GM19452 (cell line): ENCODE measurements around the gene TRMT11.
"Not testable (repeated sequence)": the region's sequence is repeated elsewhere in the genome, so short reads cannot be mapped to it uniquely, and the experiment has no call there.

ENCODE experiments used
- ATAC-seq: cut with Tn5 transposase; IDR thresholded peaks from one replicate; pipeline ENCODE4 v1.9.1; 2021; ENCODE audit not compliant: unreplicated experiment

Gene TRMT11

DNA sequence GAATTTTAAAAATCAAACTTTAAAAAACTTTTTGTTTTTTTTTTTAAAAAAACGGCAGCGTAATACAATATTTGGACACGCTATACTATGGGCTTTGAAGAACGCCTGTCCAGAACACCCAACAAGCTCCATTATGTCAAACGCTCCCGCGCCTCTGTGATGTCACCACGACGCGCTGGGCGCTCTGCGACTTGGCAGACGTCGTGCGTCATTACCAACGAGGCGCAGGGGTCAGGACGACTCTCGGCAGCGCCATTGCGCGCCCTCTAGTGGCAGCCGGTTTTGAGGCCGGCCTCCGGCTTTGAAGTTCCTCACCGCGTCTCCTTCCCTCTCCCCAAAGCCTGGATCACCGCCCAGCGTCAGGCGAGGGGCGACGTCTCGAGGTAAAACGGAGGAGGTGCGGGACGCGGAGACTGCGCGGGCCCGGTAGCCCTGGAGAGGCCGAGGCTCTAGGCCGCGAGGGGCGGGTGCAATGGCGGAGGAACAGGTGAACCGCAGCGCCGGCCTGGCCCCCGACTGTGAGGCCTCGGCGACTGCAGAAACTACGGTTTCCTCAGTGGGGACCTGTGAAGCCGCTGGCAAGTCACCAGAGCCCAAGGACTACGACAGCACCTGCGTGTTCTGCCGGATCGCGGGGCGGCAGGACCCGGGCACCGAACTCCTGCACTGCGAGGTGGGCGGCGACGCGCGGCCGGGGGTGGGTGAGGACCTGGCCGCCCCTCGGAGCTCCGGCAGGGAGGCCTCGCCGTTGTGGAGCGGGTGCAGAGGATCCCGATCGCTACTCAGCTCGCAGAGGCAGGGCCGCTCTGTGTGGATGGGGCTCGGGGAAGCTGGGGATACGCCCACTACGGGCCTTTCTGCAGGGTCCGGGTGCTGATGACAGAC, 29.6 kb upstream of the TRMT11 start, which contains the start of gene HINT3:
TSS of gene HINT3 (plus strand) at position 265 of the 885 bp plus-strand sequence. CDS start at position 473, 208 bp downstream.
- peak; percentile 94 for ATAC-seq

DNA sequence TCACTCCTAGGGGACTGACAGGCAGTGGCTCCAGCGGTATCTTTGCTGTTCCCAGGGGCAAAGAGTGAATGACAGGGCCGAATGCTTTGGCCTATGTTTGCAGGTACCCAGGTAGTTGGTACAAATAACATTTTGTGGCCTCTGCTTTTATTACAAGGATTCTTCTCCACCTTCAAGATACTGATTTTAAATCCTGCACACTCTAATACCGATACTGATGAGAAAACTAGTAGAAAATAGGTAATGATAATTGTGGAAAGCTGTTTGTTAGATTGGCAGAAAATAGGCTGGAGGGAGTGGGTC, 29.0 kb upstream of the TRMT11 start:
- ATAC-seq: no peak

DNA sequence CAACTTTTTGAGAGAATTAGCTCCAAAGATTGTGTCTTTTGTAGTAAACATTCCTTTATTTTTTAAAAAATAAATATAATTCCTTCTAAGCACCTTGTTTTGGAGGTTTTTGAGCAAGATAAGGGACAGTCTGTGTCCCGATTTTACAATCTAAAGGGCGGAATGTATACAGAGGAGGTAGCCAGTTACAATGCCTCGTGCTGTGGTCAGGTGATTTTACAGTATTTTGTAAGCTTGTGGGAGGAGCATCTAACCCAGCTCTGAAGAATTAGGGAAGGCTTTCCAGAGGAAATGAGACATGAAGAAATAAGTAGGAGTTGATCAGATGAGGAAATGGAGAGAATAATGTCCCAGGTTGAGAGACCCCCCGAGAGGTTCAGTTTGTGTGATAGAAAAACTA, 28.5 kb upstream of the TRMT11 start:
- no peak for ATAC-seq

DNA sequence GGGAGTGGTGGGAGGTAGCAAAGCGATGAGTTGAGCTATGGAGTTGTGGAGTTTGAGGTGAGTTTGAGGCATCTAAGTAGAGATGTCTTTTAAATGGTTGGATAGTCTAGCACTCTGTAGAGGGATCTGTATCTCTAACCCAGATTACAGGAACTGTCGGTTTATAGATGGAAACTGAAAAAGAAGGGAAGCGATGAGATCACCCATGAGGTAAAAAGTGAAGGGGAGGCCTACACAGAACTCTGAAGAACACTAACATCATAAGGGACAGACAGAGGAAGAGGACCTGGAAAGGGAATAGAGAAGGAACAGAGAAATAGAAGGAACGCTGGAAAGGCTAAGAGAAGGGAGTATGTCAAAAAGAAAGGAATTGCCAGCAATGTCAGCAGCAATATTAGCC, 27.3 kb upstream of the TRMT11 start:
- ATAC-seq: no peak

DNA sequence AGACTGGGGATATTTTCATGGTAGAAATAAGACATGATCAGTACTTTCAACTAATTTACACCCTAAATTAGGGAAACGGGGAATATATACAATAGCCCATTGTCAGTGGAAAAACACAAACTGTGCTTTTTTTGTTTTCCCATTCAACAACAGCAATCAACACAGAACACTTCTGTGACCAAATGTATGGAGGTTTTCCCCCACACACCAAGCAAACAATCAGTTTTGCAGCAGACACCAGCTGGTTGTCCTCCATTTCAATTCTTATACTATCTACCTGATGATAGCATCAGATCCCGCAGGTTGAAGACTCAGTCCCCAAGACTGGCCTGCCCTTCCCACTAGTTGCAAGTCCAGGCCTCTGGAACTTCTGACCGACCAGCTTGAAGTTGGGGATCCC, 25.2 kb upstream of the TRMT11 start:
- ATAC-seq: no peak

DNA sequence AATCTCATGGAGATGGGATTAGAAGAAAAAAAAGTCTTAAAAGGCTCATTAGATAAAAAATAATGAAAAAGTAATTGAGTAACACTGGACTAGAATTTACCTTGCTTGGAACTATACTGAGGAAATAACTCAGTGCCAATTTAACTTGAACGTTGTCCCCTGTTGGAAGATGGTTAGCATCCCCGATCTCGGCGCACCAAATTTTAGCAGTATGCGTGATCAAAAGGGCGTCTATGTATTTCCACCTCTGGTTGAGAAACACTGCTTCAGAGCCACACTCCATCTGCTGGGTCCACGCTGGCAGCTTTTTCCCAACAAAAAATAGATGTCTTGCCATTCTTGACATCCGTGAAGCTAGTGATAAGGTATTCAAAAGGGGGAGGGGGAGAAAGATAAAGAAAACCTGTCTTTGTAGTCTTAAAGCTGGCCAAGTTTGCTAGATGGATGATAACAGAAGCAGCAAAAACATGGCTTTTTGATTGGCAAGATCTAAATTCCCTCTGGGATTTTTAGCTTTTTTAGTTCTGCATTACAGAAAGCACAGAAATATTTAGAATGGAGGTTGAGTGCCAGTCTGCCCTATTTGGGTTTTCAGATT, 23.3 kb upstream of the TRMT11 start:
- ATAC-seq: no peak

DNA sequence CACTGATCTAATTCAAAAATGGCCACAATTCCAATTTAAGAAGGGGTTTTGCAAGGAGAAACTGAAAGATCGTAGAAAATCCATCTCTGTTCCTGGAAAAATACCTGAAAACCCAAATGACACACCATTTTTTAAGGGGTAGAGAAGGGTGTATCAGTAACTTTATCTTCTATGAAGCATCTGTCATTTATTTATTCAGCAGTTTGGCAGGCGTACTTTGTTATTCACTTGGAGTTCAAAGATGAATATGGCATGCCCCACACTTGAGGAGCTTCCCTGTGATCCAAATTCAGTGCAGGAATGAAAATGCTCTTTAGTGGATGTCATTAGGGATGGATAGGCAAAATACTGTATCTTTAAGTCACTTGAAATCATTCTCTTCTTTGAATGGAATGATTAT, 22.5 kb upstream of the TRMT11 start:
- ATAC-seq: no peak

DNA sequence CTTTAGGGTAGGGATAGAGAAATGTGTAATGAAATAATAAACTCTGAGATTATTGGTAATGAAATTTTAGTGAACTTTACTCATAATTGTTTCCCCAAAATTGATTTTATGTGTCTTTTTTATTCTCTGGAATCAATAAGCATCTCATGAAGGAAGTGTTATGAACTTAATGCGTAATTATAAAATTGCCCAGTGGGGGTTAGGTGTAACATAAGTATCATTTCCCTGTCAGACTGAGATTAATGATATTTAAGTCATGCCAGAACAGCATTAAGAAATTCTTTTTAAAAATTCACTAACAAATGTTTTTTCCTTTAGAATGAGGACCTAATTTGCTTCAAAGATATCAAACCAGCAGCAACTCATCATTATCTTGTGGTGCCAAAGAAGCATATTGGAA, 19.8 kb upstream of the TRMT11 start:
- ATAC-seq: no peak

DNA sequence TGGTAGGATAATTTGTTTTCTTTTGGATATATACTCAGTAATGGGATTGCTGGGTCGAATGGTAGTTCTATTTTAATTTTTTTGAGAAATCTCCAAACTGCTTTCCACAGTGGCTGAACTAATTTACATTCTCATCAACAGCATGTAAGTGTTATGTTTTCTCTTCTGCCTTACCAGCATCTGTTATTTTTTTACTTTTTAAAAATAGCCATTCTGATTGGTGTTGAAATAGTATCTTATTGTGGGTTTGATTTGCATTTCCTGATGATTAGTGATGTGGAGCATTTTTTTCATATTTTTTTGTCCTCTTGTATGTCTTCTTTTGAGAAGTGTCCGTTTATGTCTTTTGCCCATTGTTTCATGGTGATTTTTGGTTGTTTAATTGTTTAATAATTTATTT, 17.8 kb upstream of the TRMT11 start:
- ATAC-seq: no peak

DNA sequence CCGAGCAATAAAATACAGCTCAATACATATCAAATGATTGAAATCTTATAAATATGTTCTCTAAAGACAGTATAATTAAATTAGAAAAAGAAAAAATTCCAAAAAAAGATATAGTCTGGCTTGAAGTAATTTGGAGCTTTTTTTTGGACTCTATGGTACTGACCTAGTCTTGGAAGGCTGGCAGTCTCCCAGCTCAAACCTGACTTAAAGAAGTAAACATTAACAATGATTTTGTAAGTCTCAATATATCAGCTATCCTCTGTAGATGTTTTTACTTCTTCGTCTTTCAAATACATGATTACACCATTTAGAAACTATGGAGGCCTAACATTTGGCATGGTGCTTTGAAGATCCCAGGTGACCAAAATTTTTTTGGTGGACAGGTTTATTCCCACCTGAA, 15.6 kb upstream of the TRMT11 start:
- ATAC-seq: no peak

DNA sequence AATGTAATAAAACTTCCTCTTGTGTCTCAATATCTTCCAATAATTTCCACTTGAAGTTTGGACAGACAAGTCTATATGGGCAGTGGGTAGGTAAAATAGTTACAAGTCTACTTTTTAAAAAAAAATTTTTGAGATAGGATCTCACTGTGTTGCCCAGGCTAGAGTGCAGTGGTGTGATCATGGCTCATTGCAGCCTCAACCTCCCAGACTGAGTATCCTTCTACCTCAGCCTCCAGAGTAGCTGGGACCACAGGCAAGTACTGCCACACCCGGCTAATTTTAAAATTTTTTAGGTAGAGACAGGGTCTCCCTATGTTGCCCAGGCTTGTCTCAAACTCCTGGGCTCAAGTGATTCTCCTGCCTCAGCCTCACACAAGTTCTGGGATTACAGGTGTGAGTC, 13.9 kb upstream of the TRMT11 start:
- not testable (repeated sequence) for ATAC-seq

DNA sequence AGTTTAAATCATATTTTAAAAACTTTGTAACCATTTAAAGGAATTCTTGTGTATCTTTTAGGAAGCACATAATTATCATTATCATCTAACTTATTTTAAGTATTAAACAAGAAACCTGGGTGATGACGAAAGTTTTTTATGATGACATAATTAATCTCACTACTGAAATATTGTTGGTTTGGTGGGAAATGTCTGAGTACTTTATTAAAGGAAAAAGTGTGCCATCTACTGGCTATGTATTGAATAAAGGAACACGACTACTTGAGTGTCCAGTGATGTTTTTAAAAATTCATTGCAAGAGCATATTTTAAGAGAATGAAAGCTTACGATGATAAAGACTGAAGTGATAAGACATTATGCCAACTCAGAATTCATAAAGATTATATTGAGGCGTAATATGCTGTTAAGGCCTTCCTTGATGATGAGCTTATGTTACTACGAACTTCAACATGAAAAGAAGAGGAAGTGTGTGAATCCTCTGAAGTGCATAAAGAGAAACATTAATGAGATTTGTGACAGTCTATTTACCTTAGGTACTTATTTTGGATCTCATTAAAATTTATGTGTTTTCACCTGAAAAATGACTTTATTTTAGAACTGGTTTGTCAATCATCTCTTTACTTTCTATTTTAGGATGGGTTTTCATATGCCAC, 12.0 kb upstream of the TRMT11 start:
- ATAC-seq: peak; percentile 87

DNA sequence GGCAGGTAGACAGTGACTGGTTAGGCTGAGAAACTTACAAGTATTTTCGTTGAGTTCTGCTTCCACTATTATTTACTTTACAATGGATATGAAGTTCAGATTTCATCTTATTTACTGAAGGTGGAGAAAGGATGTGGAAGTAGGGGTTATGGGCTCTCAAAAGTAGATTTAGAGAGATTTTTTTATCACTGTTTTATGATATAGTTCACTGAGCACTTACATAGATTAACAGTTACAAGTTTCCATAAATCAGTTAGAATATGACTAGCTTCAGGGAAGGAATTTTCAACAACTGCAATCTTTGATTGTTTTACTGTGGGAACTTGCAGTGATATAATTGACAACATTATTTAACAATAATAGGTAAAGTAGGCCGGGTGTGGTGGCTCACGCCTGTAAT, 7.2 kb upstream of the TRMT11 start:
- no peak for ATAC-seq

DNA sequence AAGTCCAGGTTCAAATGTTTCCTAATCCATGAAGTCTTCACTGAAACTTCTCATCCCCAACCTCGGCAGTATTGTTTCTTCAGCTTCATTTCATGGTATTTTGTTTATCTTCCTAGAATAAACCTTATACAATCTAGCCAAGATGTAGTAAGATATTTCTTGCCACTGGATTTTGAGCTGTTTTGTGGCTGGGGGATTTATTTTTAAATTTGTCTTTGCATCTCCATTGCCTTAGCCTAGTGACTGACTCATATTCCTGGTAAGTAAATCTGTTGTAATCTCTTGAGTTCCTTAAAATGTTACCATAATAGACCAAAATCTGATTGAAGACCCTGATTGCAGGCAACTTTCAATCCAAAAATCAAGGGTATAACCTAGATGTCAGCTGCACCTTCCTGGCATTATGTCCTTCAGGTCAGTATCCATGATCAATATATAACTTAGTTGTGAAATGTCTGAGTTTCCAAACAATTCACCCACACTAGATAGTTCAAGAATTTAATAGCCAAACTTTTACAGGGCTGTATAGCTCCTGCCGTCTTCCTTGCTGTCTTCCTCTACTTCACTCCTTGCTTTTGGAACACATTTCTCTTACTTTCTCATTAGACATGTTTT, 4.7 kb upstream of the TRMT11 start:
- no peak for ATAC-seq

DNA sequence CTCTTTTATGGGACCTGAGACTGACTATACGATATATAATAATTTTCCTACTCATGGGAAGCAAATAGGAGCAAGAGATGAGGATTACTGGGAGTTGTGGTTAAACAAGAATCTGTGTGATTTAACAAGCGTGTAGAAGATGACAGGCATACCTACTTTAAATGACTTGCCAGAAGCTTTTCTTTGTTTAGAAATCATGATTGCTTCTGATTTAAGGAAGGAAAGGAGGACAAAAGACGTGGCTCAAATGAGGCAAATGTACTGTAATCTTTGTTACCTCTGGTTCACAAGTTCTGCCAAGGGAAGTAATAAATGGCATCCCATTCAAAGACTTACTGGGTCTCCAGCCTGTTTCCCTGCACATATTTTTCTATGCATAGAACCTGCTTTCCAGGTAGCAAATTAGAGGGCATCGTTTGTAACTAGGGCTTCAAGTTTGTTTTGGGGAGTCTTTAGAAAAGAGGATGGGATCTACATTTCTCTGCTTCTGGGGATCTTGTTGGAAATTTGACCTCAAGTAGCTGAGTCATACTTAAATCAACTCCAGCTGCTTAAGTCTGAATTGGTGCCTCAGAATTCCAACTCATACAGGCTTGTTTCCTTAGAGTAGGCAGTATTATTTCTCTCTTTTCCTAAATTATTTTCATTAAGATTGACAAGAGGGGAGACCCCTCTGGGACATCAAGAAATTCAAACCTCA, 2.9 kb upstream of the TRMT11 start:
- ATAC-seq: no peak

DNA sequence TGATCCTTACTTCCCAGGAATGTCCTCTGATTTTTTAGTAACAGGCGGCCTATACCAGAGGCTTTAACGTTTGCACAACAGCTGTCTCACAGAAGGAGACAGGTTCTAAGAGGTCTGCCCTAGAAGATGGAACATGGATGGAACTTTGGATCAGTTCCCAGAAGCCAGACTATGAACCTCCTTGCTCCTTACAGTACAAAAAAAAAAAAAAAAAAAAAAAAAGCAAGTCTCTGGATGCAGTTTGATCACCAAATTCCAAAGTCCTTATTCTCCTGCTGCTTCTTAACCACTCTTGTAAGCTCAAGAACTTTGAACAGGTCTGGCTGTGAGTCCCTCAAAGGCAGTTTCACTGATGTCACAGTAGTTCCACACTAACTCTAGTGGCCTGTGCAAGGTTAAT, 2.0 kb upstream of the TRMT11 start:
- no peak for ATAC-seq

DNA sequence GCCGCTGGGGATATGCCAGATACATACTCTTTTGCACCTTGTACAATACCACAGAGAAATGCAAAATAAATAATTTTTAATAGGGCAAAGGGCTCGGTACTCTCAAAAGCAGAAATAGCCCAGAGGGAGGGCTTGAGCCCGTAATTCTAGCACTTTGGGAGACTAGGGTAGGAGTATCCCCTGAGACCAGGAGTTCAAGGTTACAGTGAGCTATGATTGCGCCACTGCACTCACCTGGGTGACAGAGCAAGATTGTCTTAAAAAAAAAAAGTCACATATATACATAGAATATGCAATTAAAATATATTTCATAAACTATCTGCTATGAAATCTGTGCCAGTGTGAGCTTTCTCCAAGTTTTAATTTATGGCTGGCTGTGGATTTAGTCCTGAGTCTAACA, 818 bp upstream of the TRMT11 start:
- ATAC-seq: no peak

DNA sequence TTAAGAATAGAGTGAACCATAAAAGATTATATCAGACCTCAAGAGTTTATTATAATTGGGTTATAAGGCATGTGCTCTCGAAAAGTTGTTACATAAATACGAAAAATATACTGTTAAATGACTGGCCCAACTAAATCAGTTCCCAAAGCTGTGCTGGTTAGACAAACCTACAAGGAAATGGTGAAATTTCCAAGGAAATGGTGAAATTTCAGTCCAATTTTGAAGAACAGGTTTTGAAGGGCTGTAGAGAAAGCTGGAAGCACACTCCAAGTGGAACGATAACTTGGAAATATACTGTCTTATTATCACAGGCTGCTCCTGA, 400 bp upstream of the TRMT11 start:
- no peak for ATAC-seq

DNA sequence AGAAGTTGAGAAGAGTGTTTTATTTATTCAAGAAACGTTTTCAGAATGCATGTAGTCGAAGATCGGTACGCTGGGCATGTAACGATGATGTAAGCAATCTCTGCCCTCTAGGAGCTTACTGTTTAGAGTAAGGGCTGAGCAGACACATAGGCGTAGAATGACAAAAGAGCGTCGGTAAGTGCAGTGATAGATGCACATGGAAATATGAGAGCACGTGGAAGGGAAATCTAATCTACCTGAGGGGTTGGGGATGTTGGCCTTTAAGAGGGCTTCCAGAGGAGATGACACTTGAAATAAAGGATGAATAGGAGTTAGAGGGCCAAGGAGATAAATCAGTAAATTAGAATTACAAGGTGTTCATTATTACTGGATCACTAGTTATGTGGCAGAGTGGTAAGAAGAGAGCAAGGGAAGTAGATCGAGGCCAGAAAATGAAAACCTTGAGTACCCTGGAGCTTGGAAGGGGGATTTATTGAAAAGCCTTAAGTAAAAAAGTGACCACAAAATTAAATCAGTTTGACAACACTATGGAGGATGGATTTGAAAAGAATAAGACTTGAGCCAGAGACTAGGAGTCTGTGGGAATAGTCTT, 782 bp downstream of the TRMT11 start:
- peak; percentile 27 for ATAC-seq

DNA sequence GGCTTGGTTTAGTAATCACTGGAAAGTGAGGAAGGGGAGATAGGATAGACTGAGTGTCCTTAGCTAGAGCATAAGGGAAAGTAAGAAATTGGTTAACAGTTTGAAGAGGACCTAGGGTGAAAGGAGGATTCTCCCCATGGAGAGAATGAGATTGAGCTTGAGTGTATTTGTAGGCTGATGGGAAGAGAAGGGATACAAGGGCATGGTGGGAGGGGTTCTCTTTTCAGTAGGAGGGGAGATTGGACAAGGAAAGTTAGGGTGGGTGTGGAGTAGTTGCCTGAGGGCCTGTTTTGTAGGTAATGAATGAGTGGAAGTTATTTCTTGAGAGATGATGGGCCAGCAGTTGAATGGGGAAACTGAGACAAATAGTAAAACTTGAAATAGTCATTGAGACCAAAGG, 1.9 kb downstream of the TRMT11 start:
- ATAC-seq: no peak

DNA sequence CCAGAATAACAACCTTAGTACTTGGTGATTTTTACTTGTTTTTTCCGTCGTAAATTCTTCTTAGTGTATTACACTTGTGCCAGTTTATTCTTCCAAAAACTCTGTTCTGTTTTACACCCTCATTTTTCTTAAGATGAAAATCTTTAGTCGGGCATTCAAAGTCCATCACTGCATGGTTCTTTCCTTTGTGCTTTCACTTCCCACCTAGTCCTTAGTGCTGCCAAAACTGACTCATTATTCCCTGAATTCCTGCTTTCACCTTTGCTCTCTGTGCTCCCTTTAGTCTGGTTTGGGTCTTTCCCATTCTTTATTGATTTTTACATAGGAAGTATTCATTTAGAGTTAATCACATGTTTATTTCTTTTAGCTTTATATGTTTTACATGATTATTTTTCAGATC, 3.3 kb downstream of the TRMT11 start:
- no peak for ATAC-seq
